ENCODE results near the gene EIF1.
"Not testable (repeated sequence)": the region's sequence is repeated elsewhere in the genome, so short reads cannot be mapped to it uniquely, and the experiment has no call there.

Gene EIF1

GRCh38 chr17:41678907-41679739, 9.6 kb upstream of the EIF1 start:
- no peak for DNase-seq (ENCODE audit: low read depth)

GRCh38 chr17:41679740-41680425, 8.8 kb upstream of the EIF1 start:
- no peak for DNase-seq (ENCODE audit: low read depth)

GRCh38 chr17:41680426-41681040, 8.2 kb upstream of the EIF1 start:
- no peak for DNase-seq (ENCODE audit: low read depth)

- DNase-seq (ENCODE audit: low read depth), result no peak
These were observed 6.9 kb upstream of the EIF1 start for GRCh38 chr17:41681776-41682175.

GRCh38 chr17:41682631-41683030, 6.1 kb upstream of the EIF1 start:
- no peak for DNase-seq (ENCODE audit: low read depth)

GRCh38 chr17:41683441-41684007, 5.2 kb upstream of the EIF1 start:
- DNase-seq (ENCODE audit: low read depth), result no peak

- no peak for DNase-seq (ENCODE audit: low read depth)
These were observed 4.7 kb upstream of the EIF1 start for GRCh38 chr17:41684035-41684434.

GRCh38 chr17:41685753-41686152, 2.9 kb upstream of the EIF1 start:
- DNase-seq (ENCODE audit: low read depth), result not testable (repeated sequence)

- no peak for DNase-seq (ENCODE audit: low read depth)
These were observed 2.4 kb upstream of the EIF1 start for GRCh38 chr17:41686281-41686680.

- no peak for DNase-seq (ENCODE audit: low read depth)
These were observed 651 bp upstream of the EIF1 start for GRCh38 chr17:41687828-41688640.

GRCh38 chr17:41689497-41690299, 1.0 kb downstream of the EIF1 start:
- DNase-seq (ENCODE audit: low read depth), result no peak

- DNase-seq (ENCODE audit: low read depth), result no peak
These were observed 1.8 kb downstream of the EIF1 start for GRCh38 chr17:41690497-41690896.

GRCh38 chr17:41691031-41691777, 2.5 kb downstream of the EIF1 start:
- no peak for DNase-seq (ENCODE audit: low read depth)

GRCh38 chr17:41692722-41693521, 4.2 kb downstream of the EIF1 start:
- DNase-seq (ENCODE audit: low read depth), result no peak

GRCh38 chr17:41695134-41695661, 6.5 kb downstream of the EIF1 start:
- no peak for DNase-seq (ENCODE audit: low read depth)

GRCh38 chr17:41695954-41696757, 7.5 kb downstream of the EIF1 start:
- DNase-seq (ENCODE audit: low read depth), result no peak

- DNase-seq (ENCODE audit: low read depth), result no peak
These were observed 8.7 kb downstream of the EIF1 start for GRCh38 chr17:41697122-41697962.
